Keratinocyte (primary cell): ENCODE results near the gene HTRA1. TPM values are rescaled to one million over a fixed set of nuclear protein-coding genes. Genes with fewer than 3 reads are reported as not detected.

Source experiments
- DNase-seq: peaks from one replicate; pipeline ENCODE4 v3.0.0-alpha.2; 2011; ENCODE audit warnings: low read depth, missing footprints, low spot score
- FAIRE-seq: peaks from 2 replicates; lab custom pipeline; 2011; peaks lifted over from hg19 to GRCh38; lab: Jason Lieb, UNC
- H2AFZ ChIP-seq: 2 replicates; pipeline ENCODE4 v1.6.0; 2012; ENCODE audit warnings: low read length, control low read depth, inconsistent platforms; ENCODE audit not compliant: control insufficient read depth
- H3K27ac ChIP-seq: 2 replicates; pipeline ENCODE4 v1.5.1; 2011; ENCODE audit warnings: low read length; ENCODE audit not compliant: control insufficient read depth, insufficient read depth
- H3K27me3 ChIP-seq: 3 replicates; pipeline ENCODE4 v1.6.0; 2011; ENCODE audit warnings: low read length; ENCODE audit not compliant: control insufficient read depth, insufficient read depth; ENCODE audit errors: extremely low read depth
- H3K36me3 ChIP-seq, 2 experiments: 2 replicates in 1 of 2; 3 replicates in 1 of 2; pipeline ENCODE4 v1.5.1; 2011; ENCODE audit warnings: low read length in 2 of 2, mild to moderate bottlenecking in 1 of 2; ENCODE audit not compliant: control insufficient read depth in 2 of 2, insufficient read depth in 2 of 2; ENCODE audit errors: extremely low read depth in 1 of 2
- H3K4me1 ChIP-seq: 3 replicates; pipeline ENCODE4 v1.5.1; 2011; ENCODE audit warnings: low read length; ENCODE audit not compliant: control insufficient read depth, insufficient read depth; ENCODE audit errors: extremely low read depth
- H3K4me2 ChIP-seq: 3 replicates; pipeline ENCODE4 v1.6.0; 2011; ENCODE audit warnings: low read depth, low read length; ENCODE audit not compliant: control insufficient read depth, insufficient read depth; ENCODE audit errors: extremely low read depth
- H3K4me3 ChIP-seq, 3 experiments: fragments of 200-600 bp in 1 of 3; sonication (generic) in 1 of 3; 2 replicates in 2 of 3; 3 replicates in 1 of 3; pipeline ENCODE4 v1.5.1; 2011 to 2016; ENCODE audit warnings: low read length in 3 of 3, mild to moderate bottlenecking in 3 of 3, control low read depth in 2 of 3, inconsistent platforms in 1 of 3, low read depth in 1 of 3, mixed read lengths in 1 of 3, mixed run types in 1 of 3, moderate library complexity in 1 of 3; ENCODE audit not compliant: control insufficient read depth in 2 of 3, insufficient read depth in 2 of 3; ENCODE audit errors: extremely low read depth in 1 of 3
- H3K79me2 ChIP-seq: 2 replicates; pipeline ENCODE4 v1.6.0; 2012; ENCODE audit warnings: low read length; ENCODE audit not compliant: control insufficient read depth, insufficient read depth
- H3K9ac ChIP-seq: 3 replicates; pipeline ENCODE4 v1.6.0; 2011; ENCODE audit warnings: low read length; ENCODE audit not compliant: control insufficient read depth, insufficient read depth; ENCODE audit errors: extremely low read depth
- H3K9me1 ChIP-seq: 3 replicates; pipeline ENCODE4 v1.6.0; 2011; ENCODE audit warnings: low read length; ENCODE audit not compliant: control insufficient read depth, insufficient read depth; ENCODE audit errors: extremely low read depth
- H3K9me3 ChIP-seq: 2 replicates; pipeline ENCODE4 v1.5.1; 2012; ENCODE audit warnings: low read depth, low read length; ENCODE audit not compliant: control insufficient read depth
- H4K20me1 ChIP-seq: 3 replicates; pipeline ENCODE4 v1.6.0; 2011; ENCODE audit warnings: low read length; ENCODE audit not compliant: control insufficient read depth, insufficient read depth; ENCODE audit errors: extremely low read depth
- CTCF ChIP-seq, 3 experiments: IDR thresholded peaks in 1 of 3; conservative IDR thresholded peaks in 1 of 3; optimal IDR thresholded peaks in 1 of 3; 2 replicates in 2 of 3; 3 replicates in 1 of 3; pipeline versions ENCODE3 to v1.5.1; 2011; ENCODE audit warnings: low read length in 3 of 3, mild to moderate bottlenecking in 3 of 3, moderate library complexity in 2 of 3, control low read depth in 1 of 3, inconsistent platforms in 1 of 3; ENCODE audit not compliant: insufficient read depth in 2 of 3; ENCODE audit errors: extremely low read depth in 1 of 3
- EZH2 ChIP-seq: IDR thresholded peaks from one replicate; pipeline ENCODE4 v1.6.1; 2012; ENCODE audit warnings: inconsistent platforms, mild to moderate bottlenecking, low read length, moderate library complexity
- dilution Hi-C: fragments of 300-500 bp; cut with MboI; formaldehyde crosslinking; loops from one replicate; pipeline ENCODE4 v1.7.0; 2020; ENCODE audit warnings: low sequenced_read_pairs; ENCODE audit not compliant: extremely low pct_ligation_motif_present
- polyA plus RNA-seq, 5 experiments: library from polyadenylated mRNA; depleted of rRNA in 3 of 5; stranded (reverse) in 3 of 5; stranded (forward) in 1 of 5; unstranded in 1 of 5; fragments of >200 nt; gene quantifications; 1 replicate in 1 of 5; 2 replicates in 3 of 5; 3 replicates in 1 of 5; pipeline versions ENCODE4 v1.2.1 to v1.2.3, GENCODE V29; 2011 to 2012; ENCODE audit warnings: missing spikeins in 2 of 5, low read depth in 1 of 5, low replicate concordance in 1 of 5

HTRA1 gene
- polyA plus RNA-seq, 1 donor (not counting 4 experiments of a cell fraction or from before 2014, with no cell fraction given) = 412 TPM

GRCh38 chr10:122548407-122549085 lies 87.2 kb downstream of the HTRA1 start:
- no peaks in the 10 kb centered on the region for H3K9me1 ChIP-seq
- TF ChIP-seq EZH2 = no peak
- no peak for TF ChIP-seq CTCF (optimal IDR thresholded peaks at IDR 0.05 in 1 of 3, IDR thresholded peaks at IDR 0.05 in 1 of 3, conservative IDR thresholded peaks at IDR 0.05 in 1 of 3; ENCODE audit: extremely low read depth in 1 of 3, insufficient read depth in 2 of 3, low read length in 3 of 3)
- DNase-seq (no peak), FAIRE-seq (no peak)
- no peaks in the 10 kb centered on the region for H3K27me3 ChIP-seq
- no peaks in the 10 kb centered on the region for H4K20me1 ChIP-seq
- H3K4me1 ChIP-seq = peaks cover 5% of the 10 kb centered on the region
- H3K36me3 ChIP-seq = no peaks in the 10 kb centered on the region
- no peak overlapping the region for H2AFZ ChIP-seq
- no peak overlapping the region for H3K27ac ChIP-seq
- no peaks in the 10 kb centered on the region for H3K79me2 ChIP-seq
- H3K4me3 ChIP-seq = no peak overlapping the region
- dilution Hi-C loops = loop anchor here (25.0 kb wide), 1 partner anchor 164 kb away; no protein-coding TSS in a partner anchor
- H3K9ac ChIP-seq = no peak overlapping the region
- no peak overlapping the region for H3K4me2 ChIP-seq
- H3K9me3 ChIP-seq = no peaks in the 10 kb centered on the region

GRCh38 chr10:122549636-122550035 lies 88.3 kb downstream of the HTRA1 start:
- no peak overlapping the region for H3K27ac ChIP-seq
- dilution Hi-C loops = loop anchor here (25.0 kb wide), 1 partner anchor 163 kb away; no protein-coding TSS in a partner anchor
- DNase-seq (no peak), FAIRE-seq (no peak)
- H3K36me3 ChIP-seq = no peaks in the 10 kb centered on the region
- H3K9me1 ChIP-seq = no peaks in the 10 kb centered on the region
- H3K27me3 ChIP-seq = no peaks in the 10 kb centered on the region
- no peaks in the 10 kb centered on the region for H3K4me1 ChIP-seq
- H3K9ac ChIP-seq = no peak overlapping the region
- TF ChIP-seq CTCF (optimal IDR thresholded peaks at IDR 0.05 in 1 of 3, IDR thresholded peaks at IDR 0.05 in 1 of 3, conservative IDR thresholded peaks at IDR 0.05 in 1 of 3; ENCODE audit: extremely low read depth in 1 of 3, insufficient read depth in 2 of 3, low read length in 3 of 3) (no peak), EZH2 (no peak)
- H4K20me1 ChIP-seq = no peaks in the 10 kb centered on the region
- no peak overlapping the region for H3K4me2 ChIP-seq
- no peak overlapping the region for H2AFZ ChIP-seq
- no peaks in the 10 kb centered on the region for H3K9me3 ChIP-seq
- H3K79me2 ChIP-seq = no peaks in the 10 kb centered on the region
- H3K4me3 ChIP-seq = no peak overlapping the region
